Right atrium auricular region (tissue), 2 donors: Measurements from ENCODE around the gene PPP1R2B. TPM values are rescaled to one million over a fixed set of nuclear protein-coding genes. Genes with fewer than 3 reads are reported as not detected.
"Not testable (repeated sequence)": the region's sequence is repeated elsewhere in the genome, so short reads cannot be mapped to it uniquely, and the experiment has no call there.

Experiments
- DNase-seq: peaks from one replicate; pipeline ENCODE4 v3.0.0-alpha.2; 2019; ENCODE audit warnings: low spot score
- H3K27ac ChIP-seq, 2 donors: fragments of 200-600 bp; sonication (generic); 1 replicate in 1 of 2; 2 replicates in 1 of 2; pipeline ENCODE4 v1.5.1; 2016 to 2019
- H3K27me3 ChIP-seq, 2 donors: fragments of 200-600 bp; sonication (generic); one replicate each; pipeline versions ENCODE4 v1.5.1 to v1.6.0; 2017 to 2019
- H3K36me3 ChIP-seq: fragments of 200-600 bp; sonication (generic); one replicate; pipeline ENCODE4 v1.5.1; 2016
- H3K4me1 ChIP-seq, 2 donors: fragments of 200-600 bp; sonication (generic); one replicate each; pipeline versions ENCODE4 v1.5.1 to v1.6.0; 2017 to 2019
- H3K4me3 ChIP-seq, 2 donors: fragments of 200-600 bp; sonication (generic); 1 replicate in 1 of 2; 2 replicates in 1 of 2; pipeline ENCODE4 v1.5.1; 2017 to 2019; ENCODE audit warnings: mild to moderate bottlenecking in 1 of 2, moderate library complexity in 1 of 2
- H3K9me3 ChIP-seq, 2 donors: fragments of 200-600 bp; sonication (generic); one replicate each; pipeline ENCODE4 v1.5.1; 2019
- CTCF ChIP-seq, 2 donors: fragments of 200-600 bp; sonication (generic); IDR thresholded peaks; one replicate each; pipeline ENCODE4 v1.5.1; 2019; ENCODE audit warnings: antibody characterized with exemption in 2 of 2
- total RNA-seq, 2 donors: library from RNA; depleted of rRNA; stranded (reverse); fragments of >200 nt; gene quantifications; one replicate each; pipeline ENCODE4 v1.1.0, GENCODE V29; 2016

Gene PPP1R2B
- total RNA-seq, 2 donors from 2014 or later: not detected

DNA sequence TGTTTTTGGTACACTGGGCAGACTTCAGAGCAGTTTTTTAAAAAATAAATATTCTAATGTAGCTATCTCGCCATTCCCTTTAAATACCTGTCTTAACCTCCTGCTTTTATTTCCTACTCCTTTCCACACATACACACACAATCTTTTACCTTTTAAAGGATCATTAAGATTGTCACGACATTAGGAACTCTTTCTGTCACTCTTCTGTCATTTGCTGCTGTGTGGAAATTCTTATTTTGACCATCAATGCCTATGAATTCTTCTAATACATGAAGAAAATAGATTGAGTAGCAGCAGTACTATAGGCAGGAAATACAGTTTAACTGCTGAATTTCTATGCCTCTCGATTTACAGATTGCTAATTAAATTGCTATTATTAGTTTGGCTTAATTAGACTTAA lies 1.8 kb downstream of the PPP1R2B start:
- no peaks in the 10 kb centered on the region for H3K36me3 ChIP-seq
- no peaks in the 10 kb centered on the region for H3K4me1 ChIP-seq
- DNase-seq: no peak
- H3K9me3 ChIP-seq: peaks cover 0 to 28% of the 10 kb centered on the region in 2 donors
- no peaks in the 10 kb centered on the region for H3K27me3 ChIP-seq
- no peak for TF ChIP-seq CTCF (IDR thresholded peaks at IDR 0.05)
- no peak overlapping the region for H3K4me3 ChIP-seq
- H3K27ac ChIP-seq: no peak overlapping the region

DNA sequence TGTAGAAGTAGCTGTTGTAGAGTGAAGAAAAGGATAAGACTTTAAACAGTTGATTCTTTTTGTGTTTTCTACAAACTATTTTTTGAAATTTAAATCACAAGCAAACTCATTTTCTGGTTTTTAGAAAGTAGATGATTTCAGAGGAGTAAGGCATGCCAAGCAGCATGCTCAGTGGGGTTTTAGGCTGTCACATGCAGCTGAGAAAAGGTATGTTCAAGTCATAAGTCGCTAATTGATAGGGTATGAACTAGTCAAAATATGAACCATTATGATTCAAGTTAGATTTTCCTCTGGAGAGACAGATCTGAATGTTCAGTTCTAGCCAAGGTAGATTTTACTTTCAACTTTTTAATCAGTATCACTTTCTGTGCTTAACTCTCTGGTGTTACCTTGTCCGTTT lies 3.0 kb downstream of the PPP1R2B start:
- not testable (repeated sequence) for H3K27ac ChIP-seq, DNase-seq, H3K4me3 ChIP-seq, H3K4me1 ChIP-seq, H3K27me3 ChIP-seq, H3K36me3 ChIP-seq
- H3K9me3 ChIP-seq: peaks cover 0 to 28% of the 10 kb centered on the region in 2 donors

DNA sequence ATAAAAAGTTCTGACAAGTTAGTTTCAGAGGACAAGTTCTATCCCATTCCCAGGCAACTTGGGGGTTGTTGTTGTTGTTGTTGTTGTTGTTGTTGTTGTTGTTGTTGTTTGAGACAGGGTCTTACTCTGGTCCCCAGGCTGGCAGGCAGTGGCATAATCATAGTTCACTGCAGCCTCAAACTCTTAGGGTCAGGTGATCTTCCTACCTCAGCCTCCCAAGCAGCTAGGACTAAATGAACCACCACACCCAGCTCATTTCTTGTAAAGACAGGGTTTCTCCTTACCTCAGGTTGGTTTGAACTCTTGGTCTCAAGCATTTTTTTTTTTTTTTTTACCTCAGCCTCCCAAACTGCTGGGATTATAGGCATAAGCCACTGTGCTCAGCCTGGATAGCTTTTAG lies 15.3 kb downstream of the PPP1R2B start:
- H3K36me3 ChIP-seq: no peaks in the 10 kb centered on the region
- H3K27me3 ChIP-seq: no peaks in the 10 kb centered on the region
- H3K9me3 ChIP-seq: peaks cover 0 to 7% of the 10 kb centered on the region in 2 donors
- TF ChIP-seq CTCF (IDR thresholded peaks at IDR 0.05): no peak
- no peak overlapping the region for H3K27ac ChIP-seq
- no peak overlapping the region for H3K4me3 ChIP-seq
- DNase-seq: no peak
- H3K4me1 ChIP-seq: no peaks in the 10 kb centered on the region

DNA sequence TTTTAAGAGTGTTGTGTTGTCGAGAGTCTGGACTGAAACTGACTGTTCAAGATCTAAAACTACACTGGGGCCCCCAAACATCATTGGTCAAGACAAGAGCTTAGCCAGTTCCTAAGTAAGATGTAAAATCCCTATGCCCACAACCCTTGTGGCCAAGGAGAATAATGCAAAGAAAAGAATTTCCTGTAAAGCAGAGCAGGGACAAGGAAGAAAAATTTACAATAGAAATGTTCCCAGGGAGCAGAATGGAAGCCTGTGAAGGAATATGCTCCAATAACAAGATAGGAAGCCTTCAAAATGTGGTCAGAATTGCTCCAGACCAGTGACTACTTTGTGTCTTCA lies 20.4 kb downstream of the PPP1R2B start:
- no peak overlapping the region for H3K4me3 ChIP-seq
- H3K4me1 ChIP-seq: no peaks in the 10 kb centered on the region
- H3K27ac ChIP-seq: no peak overlapping the region
- H3K9me3 ChIP-seq: peaks cover 0 to 22% of the 10 kb centered on the region in 2 donors
- no peaks in the 10 kb centered on the region for H3K36me3 ChIP-seq
- no peaks in the 10 kb centered on the region for H3K27me3 ChIP-seq
- no peak for DNase-seq
- no peak for TF ChIP-seq CTCF (IDR thresholded peaks at IDR 0.05)

DNA sequence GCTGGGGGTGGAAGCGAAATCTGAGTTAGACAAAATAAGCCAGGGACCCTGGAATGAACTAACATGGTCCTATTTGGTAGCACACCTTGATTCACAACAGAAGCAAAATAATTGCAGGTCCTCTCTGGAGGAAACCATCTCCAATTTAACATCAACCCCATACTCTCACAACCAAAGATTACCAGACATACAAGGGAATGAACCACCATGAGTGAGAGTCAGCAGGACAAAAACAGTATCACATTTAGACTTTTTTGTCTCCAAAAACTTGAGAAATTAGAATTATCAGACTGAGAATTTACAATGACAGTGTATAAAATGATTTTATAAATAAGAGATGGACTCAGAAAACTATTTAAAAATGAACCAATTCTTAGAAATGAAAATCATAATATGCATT lies 21.1 kb downstream of the PPP1R2B start:
- Histone ChIP-seq H3K36me3 (no peaks in the 10 kb centered on the region), H3K4me3 (no peak overlapping the region), H3K27me3 (no peaks in the 10 kb centered on the region), H3K4me1 (no peaks in the 10 kb centered on the region), H3K9me3 (peaks cover 0 to 22% of the 10 kb centered on the region in 2 donors), H3K27ac (no peak overlapping the region)
- no peak for TF ChIP-seq CTCF (IDR thresholded peaks at IDR 0.05)
- no peak for DNase-seq

- no peaks in the 10 kb centered on the region for H3K36me3 ChIP-seq
- no peak for DNase-seq
- no peak overlapping the region for H3K27ac ChIP-seq
- H3K4me1 ChIP-seq: no peaks in the 10 kb centered on the region
- no peaks in the 10 kb centered on the region for H3K9me3 ChIP-seq
- TF ChIP-seq CTCF (IDR thresholded peaks at IDR 0.05): no peak
- H3K27me3 ChIP-seq: no peaks in the 10 kb centered on the region
- H3K4me3 ChIP-seq: no peak overlapping the region
Measured at GRCh38 chr5:156879665-156880285, 29.7 kb downstream of the PPP1R2B start.
